GM21619 (cell line): ENCODE results near the gene DYSF.
"Not testable (repeated sequence)": the region's sequence is repeated elsewhere in the genome, so short reads cannot be mapped to it uniquely, and the experiment has no call there.

Source experiments
- ATAC-seq: cut with Tn5 transposase; IDR thresholded peaks from one replicate; pipeline ENCODE4 v1.9.1; 2021; ENCODE audit not compliant: unreplicated experiment

DYSF gene

GRCh38 chr2:71469403-71470398 is 16.3 kb downstream of the DYSF start:
- no peak for ATAC-seq

GRCh38 chr2:71471276-71471675 is 17.9 kb downstream of the DYSF start:
- no peak for ATAC-seq

- ATAC-seq: no peak
These were observed 18.7 kb downstream of the DYSF start for GRCh38 chr2:71472019-71472418.

GRCh38 chr2:71473346-71474031 is 20.1 kb downstream of the DYSF start:
- no peak for ATAC-seq

GRCh38 chr2:71474116-71474743 is 20.9 kb downstream of the DYSF start:
- ATAC-seq: no peak

- no peak for ATAC-seq
These were observed 21.5 kb downstream of the DYSF start for GRCh38 chr2:71474744-71475397.

GRCh38 chr2:71476495-71476894 is 23.1 kb downstream of the DYSF start:
- ATAC-seq: no peak

- ATAC-seq: no peak
These were observed 23.9 kb downstream of the DYSF start for GRCh38 chr2:71477231-71477691.

- ATAC-seq: no peak
These were observed 25.4 kb downstream of the DYSF start for GRCh38 chr2:71478806-71479205.

GRCh38 chr2:71479261-71479660 is 25.9 kb downstream of the DYSF start:
- no peak for ATAC-seq

GRCh38 chr2:71481111-71481510 is 27.8 kb downstream of the DYSF start:
- ATAC-seq: no peak

- no peak for ATAC-seq
These were observed 28.7 kb downstream of the DYSF start for GRCh38 chr2:71482055-71482454.

GRCh38 chr2:71483246-71483645 is 29.9 kb downstream of the DYSF start:
- no peak for ATAC-seq

- no peak for ATAC-seq
These were observed 31.0 kb downstream of the DYSF start for GRCh38 chr2:71484354-71484753.

GRCh38 chr2:71486881-71487640 is 33.7 kb downstream of the DYSF start:
- no peak for ATAC-seq

- not testable (repeated sequence) for ATAC-seq
These were observed 38.2 kb downstream of the DYSF start for GRCh38 chr2:71491551-71491950.

GRCh38 chr2:71492112-71492511 is 38.8 kb downstream of the DYSF start:
- ATAC-seq: no peak

GRCh38 chr2:71494091-71494490 is 40.7 kb downstream of the DYSF start:
- ATAC-seq: no peak

GRCh38 chr2:71494523-71495155 is 41.3 kb downstream of the DYSF start:
- ATAC-seq: no peak
